Muscle layer of colon (tissue), 2 donors: ENCODE measurements around the gene LSS.
"Not testable (repeated sequence)": the region's sequence is repeated elsewhere in the genome, so short reads cannot be mapped to it uniquely, and the experiment has no call there.

ENCODE experiments used
- H3K27ac ChIP-seq: one replicate; pipeline ENCODE4 v1.7.0; 2013; ENCODE audit warnings: low read depth, mild to moderate bottlenecking, low read length, moderate library complexity
- H3K27me3 ChIP-seq, 2 donors: one replicate each; pipeline ENCODE4 v1.7.0; 2013; ENCODE audit warnings: low read length in 2 of 2, mild to moderate bottlenecking in 2 of 2; ENCODE audit not compliant: insufficient read depth in 2 of 2, control insufficient read depth in 1 of 2
- H3K36me3 ChIP-seq: one replicate; pipeline ENCODE4 v1.7.0; 2013; ENCODE audit warnings: mild to moderate bottlenecking, low read length; ENCODE audit not compliant: insufficient read depth
- H3K4me1 ChIP-seq: one replicate; pipeline ENCODE4 v1.7.0; 2013; ENCODE audit warnings: mild to moderate bottlenecking, low read length; ENCODE audit not compliant: insufficient read depth
- H3K4me3 ChIP-seq, 2 donors: one replicate each; pipeline ENCODE4 v1.7.0; 2013; ENCODE audit warnings: low read length in 2 of 2, low read depth in 1 of 2, mild to moderate bottlenecking in 1 of 2, moderate library complexity in 1 of 2
- H3K9ac ChIP-seq: one replicate; pipeline ENCODE4 v1.7.0; 2013; ENCODE audit warnings: low read length
- H3K9me3 ChIP-seq: one replicate; pipeline ENCODE4 v1.7.0; 2013; ENCODE audit warnings: mild to moderate bottlenecking, low read length
- donor health status: abdominal sarcoma.
- donor health status: Adenocarcinoma of cecum.

The LSS gene

DNA sequence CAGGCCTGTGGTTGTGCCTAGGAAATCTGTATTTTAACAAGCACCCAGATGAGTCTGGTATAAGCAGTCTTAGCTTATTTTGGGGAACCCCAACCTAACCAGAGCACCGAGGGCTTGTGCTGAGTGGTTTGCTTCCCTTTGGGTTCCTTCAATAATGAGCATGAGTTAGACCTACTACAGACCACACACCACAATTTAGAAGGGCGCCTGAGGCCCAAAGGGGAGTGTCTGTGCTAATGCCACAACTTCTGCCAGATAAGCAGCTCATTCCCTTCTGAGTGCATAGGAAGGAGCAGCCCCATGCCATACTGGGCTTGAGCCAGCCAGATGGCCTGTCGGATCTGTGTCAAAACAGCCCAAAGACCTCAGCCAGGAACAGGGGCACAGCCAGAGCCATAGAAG is 15.4 kb upstream of the LSS start:
- Histone ChIP-seq H3K36me3 (peaks cover 80% of the 10 kb centered on the region), H3K9ac (no peak overlapping the region), H3K27me3 (no peaks in the 10 kb centered on the region), H3K4me1 (peaks cover 7% of the 10 kb centered on the region), H3K4me3 (no peak overlapping the region), H3K27ac (no peak overlapping the region), H3K9me3 (no peaks in the 10 kb centered on the region)

GRCh38 chr21:46243325-46243724 is 14.8 kb upstream of the LSS start:
- Histone ChIP-seq H3K27ac (no peak overlapping the region), H3K27me3 (no peaks in the 10 kb centered on the region), H3K36me3 (peaks cover 86% of the 10 kb centered on the region), H3K9me3 (no peaks in the 10 kb centered on the region), H3K4me1 (peaks cover 7% of the 10 kb centered on the region), H3K9ac (no peak overlapping the region), H3K4me3 (no peak overlapping the region)

GRCh38 chr21:46241577-46241976 is 13.0 kb upstream of the LSS start:
- H3K27me3 ChIP-seq, H3K9me3 ChIP-seq, H3K4me1 ChIP-seq, H3K27ac ChIP-seq, H3K4me3 ChIP-seq, H3K9ac ChIP-seq: not testable (repeated sequence)
- H3K36me3 ChIP-seq: peaks cover 85% of the 10 kb centered on the region

DNA sequence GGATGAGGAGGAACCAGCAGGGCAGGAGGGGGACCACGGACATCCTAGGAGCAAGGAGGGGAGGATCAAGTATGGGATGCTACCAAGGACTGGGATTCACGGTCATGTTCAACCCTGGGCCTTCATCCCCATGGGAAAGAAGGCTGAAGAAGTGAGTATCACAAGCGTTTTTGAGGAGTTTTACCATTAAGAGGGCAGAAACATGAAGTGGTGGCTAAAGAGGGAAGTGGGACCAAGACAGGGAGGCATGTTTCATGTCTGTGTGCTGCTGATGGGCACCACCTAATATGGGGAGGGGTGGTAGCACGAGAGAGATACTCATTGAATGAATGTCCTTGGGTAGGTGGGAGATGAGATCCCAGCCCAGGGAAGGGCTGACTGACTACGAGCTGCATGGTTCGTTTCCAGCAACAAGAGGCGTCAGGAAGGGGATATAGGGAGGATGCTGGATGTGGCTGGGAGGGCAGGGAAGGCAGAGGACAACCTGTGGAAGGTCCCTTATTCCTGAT is 11.3 kb upstream of the LSS start:
- H3K9ac ChIP-seq: no peak overlapping the region
- H3K27ac ChIP-seq: no peak overlapping the region
- H3K4me1 ChIP-seq: peaks cover 7% of the 10 kb centered on the region
- H3K36me3 ChIP-seq: peaks cover 86% of the 10 kb centered on the region
- no peak overlapping the region for H3K4me3 ChIP-seq
- H3K27me3 ChIP-seq: no peaks in the 10 kb centered on the region
- no peaks in the 10 kb centered on the region for H3K9me3 ChIP-seq

GRCh38 chr21:46237474-46237873 is 8.9 kb upstream of the LSS start:
- Histone ChIP-seq H3K9ac (no peak overlapping the region), H3K27ac (no peak overlapping the region), H3K4me3 (no peak overlapping the region), H3K9me3 (no peaks in the 10 kb centered on the region), H3K36me3 (peaks cover 73% of the 10 kb centered on the region), H3K4me1 (peaks cover 7% of the 10 kb centered on the region), H3K27me3 (no peaks in the 10 kb centered on the region)

DNA sequence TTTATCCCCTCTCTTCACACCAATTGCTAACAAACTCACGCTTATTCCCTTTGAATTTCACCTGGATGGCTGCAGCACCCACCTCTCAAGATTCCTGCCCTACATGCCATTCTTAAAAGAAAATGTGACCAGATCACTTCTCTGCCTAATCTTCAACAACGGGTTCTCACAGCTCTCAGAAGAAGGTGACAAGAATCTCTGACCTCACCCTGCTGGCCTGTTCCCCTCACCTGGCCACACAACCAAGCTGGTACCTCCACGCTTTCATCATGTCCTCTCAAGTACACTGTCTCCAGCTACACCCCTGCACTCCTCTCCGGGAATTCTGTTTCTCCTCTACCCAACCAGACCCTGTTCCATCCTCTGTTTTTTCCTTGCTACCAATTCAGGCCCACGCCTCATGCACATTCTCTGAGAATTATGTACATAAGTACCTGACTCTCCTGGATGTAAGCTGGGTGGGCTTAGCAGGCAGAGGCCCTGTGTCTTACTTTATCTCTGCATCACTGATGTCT is 5.9 kb upstream of the LSS start:
- Histone ChIP-seq H3K4me3 (no peak overlapping the region), H3K36me3 (peaks cover 44% of the 10 kb centered on the region)

GRCh38 chr21:46229923-46230260 is 1.3 kb upstream of the LSS start:
- Histone ChIP-seq H3K4me3 (peak overlapping the region in 1 of 2 donors; percentile 46), H3K27me3 (no peaks in the 10 kb centered on the region), H3K27ac (peak overlapping the region; percentile 21), H3K4me1 (peaks cover 24% of the 10 kb centered on the region), H3K36me3 (peaks cover 12% of the 10 kb centered on the region), H3K9me3 (no peaks in the 10 kb centered on the region), H3K9ac (no peak overlapping the region)

More for the DNA sequence above, 5.9 kb upstream of the LSS start:
- H3K27ac ChIP-seq: no peak overlapping the region
- no peaks in the 10 kb centered on the region for H3K9me3 ChIP-seq
- H3K9ac ChIP-seq: no peak overlapping the region
- peaks cover 4% of the 10 kb centered on the region for H3K4me1 ChIP-seq
- no peaks in the 10 kb centered on the region for H3K27me3 ChIP-seq

GRCh38 chr21:46229133-46229922 is 754 bp upstream of the LSS start:
- Histone ChIP-seq H3K27me3 (no peaks in the 10 kb centered on the region), H3K9me3 (no peaks in the 10 kb centered on the region), H3K9ac (no peak overlapping the region), H3K36me3 (peaks cover 6% of the 10 kb centered on the region), H3K27ac (peak overlapping the region; percentile 21), H3K4me3 (peak overlapping the region; percentile 46 to 63), H3K4me1 (peaks cover 24% of the 10 kb centered on the region)

- peaks cover under 1% of the 10 kb centered on the region for H3K36me3 ChIP-seq
- H3K4me3 ChIP-seq: peak overlapping the region; percentile 69 to 71
- no peaks in the 10 kb centered on the region for H3K9me3 ChIP-seq
- H3K9ac ChIP-seq: peak overlapping the region; percentile 4
- peaks cover 24% of the 10 kb centered on the region for H3K4me1 ChIP-seq
- H3K27ac ChIP-seq: peak overlapping the region; percentile 84
- no peaks in the 10 kb centered on the region for H3K27me3 ChIP-seq
Observed at GRCh38 chr21:46227811-46228344, 696 bp downstream of the LSS start.

DNA sequence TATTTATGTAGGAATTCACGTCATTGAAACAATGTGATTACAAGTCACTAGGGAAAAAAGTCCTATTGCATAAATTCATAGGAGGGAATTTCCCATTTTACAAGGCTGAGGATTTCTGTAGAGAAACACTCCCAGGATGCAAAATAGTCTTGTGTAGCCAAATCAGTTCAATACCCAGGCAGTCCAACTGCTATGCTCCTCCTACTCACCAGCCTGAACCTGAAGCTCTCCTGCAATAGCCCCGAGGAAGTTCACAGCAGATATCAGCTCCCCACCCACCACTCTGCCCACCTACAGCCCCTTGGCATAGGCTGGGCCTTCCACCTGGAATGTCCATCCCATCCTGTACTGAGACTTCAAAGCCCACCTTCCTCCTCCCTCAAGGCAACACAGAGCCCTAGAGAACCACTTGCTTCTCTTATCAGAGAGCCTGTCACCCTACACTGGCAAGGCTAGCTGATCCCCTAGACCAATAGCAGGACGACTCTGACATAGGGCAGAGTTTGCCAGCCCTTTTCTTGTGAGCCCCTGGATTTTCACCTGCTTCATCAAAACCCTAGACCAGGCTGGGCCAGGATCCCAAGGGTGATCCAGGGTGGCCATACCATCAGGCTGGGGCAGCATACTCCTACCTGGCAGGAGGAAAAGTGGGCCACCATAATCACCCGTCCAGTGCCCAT is 1.5 kb downstream of the LSS start:
- H3K9ac ChIP-seq: no peak overlapping the region
- no peak overlapping the region for H3K27ac ChIP-seq
- H3K9me3 ChIP-seq: no peaks in the 10 kb centered on the region
- peaks cover 24% of the 10 kb centered on the region for H3K4me1 ChIP-seq
- H3K36me3 ChIP-seq: peaks cover 9% of the 10 kb centered on the region
- no peaks in the 10 kb centered on the region for H3K27me3 ChIP-seq
- H3K4me3 ChIP-seq: peak overlapping the region in 1 of 2 donors; percentile 69

- H3K27ac ChIP-seq: no peak overlapping the region
- no peak overlapping the region for H3K4me3 ChIP-seq
Observed at GRCh38 chr21:46226146-46226545, 2.4 kb downstream of the LSS start.

More at GRCh38 chr21:46226146-46226545, 2.4 kb downstream of the LSS start:
- H3K36me3 ChIP-seq: peaks cover 18% of the 10 kb centered on the region
- H3K9me3 ChIP-seq: no peaks in the 10 kb centered on the region
- H3K4me1 ChIP-seq: peaks cover 24% of the 10 kb centered on the region
- no peak overlapping the region for H3K9ac ChIP-seq
- no peaks in the 10 kb centered on the region for H3K27me3 ChIP-seq
